Measurements from ENCODE around the gene HIVEP3.

DNA sequence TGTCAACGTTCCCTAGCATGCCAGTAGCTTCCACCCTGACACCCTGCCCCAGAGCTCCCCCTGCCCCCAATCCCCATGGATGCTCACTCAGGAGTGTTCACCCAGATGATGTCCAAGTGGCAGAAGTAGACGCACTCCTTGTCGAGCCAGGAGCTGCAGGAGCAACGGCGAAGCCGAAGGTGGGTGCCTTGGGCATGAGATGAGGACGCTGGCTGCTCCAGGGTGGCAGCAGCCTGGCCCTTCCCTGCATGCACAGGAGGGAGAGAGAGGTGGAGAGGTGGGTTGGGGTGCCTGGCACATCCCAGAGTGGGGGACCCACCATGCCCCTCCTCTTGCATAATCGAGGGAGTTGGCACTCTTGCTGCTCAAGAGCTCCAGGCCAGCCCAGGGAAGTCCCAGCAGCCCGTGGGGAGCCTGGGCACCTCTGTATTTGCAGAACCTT, 434.7 kb downstream of the HIVEP3 start:
- TF ChIP-seq, protein P1, sequence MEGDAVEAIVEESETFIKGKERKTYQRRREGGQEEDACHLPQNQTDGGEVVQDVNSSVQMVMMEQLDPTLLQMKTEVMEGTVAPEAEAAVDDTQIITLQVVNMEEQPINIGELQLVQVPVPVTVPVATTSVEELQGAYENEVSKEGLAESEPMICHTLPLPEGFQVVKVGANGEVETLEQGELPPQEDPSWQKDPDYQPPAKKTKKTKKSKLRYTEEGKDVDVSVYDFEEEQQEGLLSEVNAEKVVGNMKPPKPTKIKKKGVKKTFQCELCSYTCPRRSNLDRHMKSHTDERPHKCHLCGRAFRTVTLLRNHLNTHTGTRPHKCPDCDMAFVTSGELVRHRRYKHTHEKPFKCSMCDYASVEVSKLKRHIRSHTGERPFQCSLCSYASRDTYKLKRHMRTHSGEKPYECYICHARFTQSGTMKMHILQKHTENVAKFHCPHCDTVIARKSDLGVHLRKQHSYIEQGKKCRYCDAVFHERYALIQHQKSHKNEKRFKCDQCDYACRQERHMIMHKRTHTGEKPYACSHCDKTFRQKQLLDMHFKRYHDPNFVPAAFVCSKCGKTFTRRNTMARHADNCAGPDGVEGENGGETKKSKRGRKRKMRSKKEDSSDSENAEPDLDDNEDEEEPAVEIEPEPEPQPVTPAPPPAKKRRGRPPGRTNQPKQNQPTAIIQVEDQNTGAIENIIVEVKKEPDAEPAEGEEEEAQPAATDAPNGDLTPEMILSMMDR (IDR thresholded peaks at IDR 0.05), result no peak
- TF ChIP-seq POLR2A (IDR thresholded peaks at IDR 0.05), result no peak
